Cardiac fibroblast (primary cell): Measurements from ENCODE around the gene ALDH1A3.

Experiments
- DNase-seq, 2 donors: peaks; one replicate each; pipeline versions ENCODE4 v3.0.0 to v3.0.0-alpha.2; 2010; ENCODE audit warnings: low read depth in 2 of 2
- H3K4me3 ChIP-seq, 2 donors: replicated peaks in 1 of 2; 1 replicate in 1 of 2; 2 replicates in 1 of 2; pipeline ENCODE4 v1.5.1; 2011; ENCODE audit warnings: low read depth in 2 of 2, low read length in 2 of 2, mild to moderate bottlenecking in 2 of 2, moderate library complexity in 1 of 2
- CTCF ChIP-seq: IDR thresholded peaks from one replicate; pipeline ENCODE4 v1.5.1; 2011; ENCODE audit warnings: low read depth, mild to moderate bottlenecking, low read length, inconsistent platforms

Gene ALDH1A3

GRCh38 chr15:100909565-100909964, 29.9 kb downstream of the ALDH1A3 start:
- no peak for TF ChIP-seq CTCF
- no peak overlapping the region for H3K4me3 ChIP-seq
- no peak for DNase-seq

- DNase-seq: no peak
- peak; percentile 13 for TF ChIP-seq CTCF
- no peak overlapping the region for H3K4me3 ChIP-seq
These were observed 30.6 kb downstream of the ALDH1A3 start for GRCh38 chr15:100909989-100910955.

DNA sequence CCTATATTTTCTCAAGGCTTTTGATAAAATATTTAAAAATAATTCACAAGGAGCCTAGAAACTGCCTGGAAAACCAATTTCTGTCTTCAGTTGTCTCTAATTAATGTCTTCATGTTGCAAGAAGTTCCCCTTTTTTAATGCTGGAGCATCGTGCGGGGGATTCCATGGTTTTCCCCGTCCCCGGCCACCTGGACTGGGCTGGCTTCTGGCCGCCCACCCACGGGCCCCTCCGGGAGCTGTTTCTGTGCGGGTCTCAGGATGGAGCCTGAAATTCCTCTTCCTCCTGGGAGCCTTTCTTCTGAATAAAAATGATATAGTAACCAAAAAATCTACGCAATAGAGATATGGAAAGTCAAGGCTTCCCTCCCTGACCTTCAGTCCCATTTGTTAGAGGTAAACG, 31.5 kb downstream of the ALDH1A3 start:
- no peak for TF ChIP-seq CTCF
- H3K4me3 ChIP-seq: no peak overlapping the region
- no peak for DNase-seq

DNA sequence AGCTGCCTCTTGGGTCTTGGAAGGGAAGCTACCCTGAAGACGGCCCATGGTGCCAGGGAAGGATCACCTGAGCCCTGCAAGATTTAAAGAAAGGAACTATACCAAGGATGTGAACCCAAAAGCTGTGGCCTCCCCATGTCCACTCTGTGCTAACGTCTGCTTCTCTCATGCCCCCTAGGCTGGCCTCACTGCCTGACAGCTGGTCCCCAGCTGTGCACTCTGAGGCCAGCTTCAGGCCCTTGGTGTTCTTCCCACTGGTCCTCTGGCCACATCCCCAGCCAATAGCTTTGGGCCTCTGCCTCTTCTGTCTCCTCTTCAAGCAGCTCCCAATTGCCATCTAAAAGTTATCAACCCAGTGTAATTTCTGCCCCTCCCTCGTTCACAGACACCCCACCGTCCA, 34.3 kb downstream of the ALDH1A3 start:
- no peak overlapping the region for H3K4me3 ChIP-seq
- no peak for DNase-seq
- no peak for TF ChIP-seq CTCF

DNA sequence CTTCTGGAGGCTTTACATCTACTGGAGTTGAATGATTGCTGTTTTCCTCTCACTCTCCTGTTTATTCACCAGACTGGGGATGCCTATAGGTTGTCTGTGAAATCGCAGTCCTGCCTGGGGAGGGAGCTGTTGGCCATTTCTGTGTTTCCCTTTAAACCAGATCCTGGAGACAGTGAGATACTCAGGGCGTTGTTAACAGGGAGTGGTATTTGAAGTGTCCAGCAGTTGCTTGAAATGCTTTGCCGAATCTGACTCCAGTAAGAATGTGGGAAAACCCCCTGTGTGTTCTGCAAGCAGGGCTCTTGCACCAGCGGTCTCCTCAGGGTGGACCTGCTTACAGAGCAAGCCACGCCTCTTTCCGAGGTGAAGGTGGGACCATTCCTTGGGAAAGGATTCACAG, 35.2 kb downstream of the ALDH1A3 start:
- no peak overlapping the region for H3K4me3 ChIP-seq
- TF ChIP-seq CTCF: peak; percentile 9
- DNase-seq: no peak

DNA sequence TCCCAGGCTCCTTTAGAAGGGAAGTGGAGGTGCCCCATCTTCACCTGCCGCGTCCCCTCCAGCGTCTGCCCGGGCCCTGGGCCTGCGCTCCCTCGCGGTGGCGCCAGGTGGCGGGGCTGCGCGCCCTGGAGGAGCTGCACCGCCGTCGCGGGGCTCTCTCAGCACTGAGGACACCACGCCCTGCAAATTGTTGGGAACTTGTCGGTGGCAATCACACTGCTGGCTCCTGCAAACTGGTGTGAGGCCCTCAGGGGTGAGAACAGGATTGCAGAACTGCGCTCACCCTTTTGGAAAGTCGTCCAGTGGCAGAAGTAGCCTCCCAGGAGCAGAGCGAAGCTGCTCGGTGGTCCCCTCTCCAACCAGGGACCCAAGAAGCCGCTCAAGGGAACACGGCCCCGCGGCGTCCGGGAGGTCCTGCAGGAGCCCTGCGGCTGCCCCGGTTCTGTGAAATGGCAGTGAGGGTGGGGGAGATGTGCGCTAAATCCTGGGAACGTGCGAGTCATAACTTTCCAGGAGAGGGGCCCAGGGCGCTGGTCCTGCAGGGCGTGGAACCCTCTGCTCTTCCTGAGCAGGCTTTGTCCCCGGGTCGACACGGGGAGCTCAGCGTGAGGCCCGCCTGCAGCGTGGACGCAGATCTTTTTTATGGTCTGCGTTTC, 38.5 kb downstream of the ALDH1A3 start:
- peak; percentile 79 to 80 for DNase-seq
- peak overlapping the region; percentile 63 to 71 for H3K4me3 ChIP-seq
- peak; percentile 69 for TF ChIP-seq CTCF
